ENCODE measurements around the gene DDAH1.

Gene DDAH1

GRCh38 chr1:85340427-85340826, 124.5 kb downstream of the DDAH1 start:
- H3K27ac ChIP-seq (ENCODE audit: low read depth, low read length): no peak overlapping the region

DNA sequence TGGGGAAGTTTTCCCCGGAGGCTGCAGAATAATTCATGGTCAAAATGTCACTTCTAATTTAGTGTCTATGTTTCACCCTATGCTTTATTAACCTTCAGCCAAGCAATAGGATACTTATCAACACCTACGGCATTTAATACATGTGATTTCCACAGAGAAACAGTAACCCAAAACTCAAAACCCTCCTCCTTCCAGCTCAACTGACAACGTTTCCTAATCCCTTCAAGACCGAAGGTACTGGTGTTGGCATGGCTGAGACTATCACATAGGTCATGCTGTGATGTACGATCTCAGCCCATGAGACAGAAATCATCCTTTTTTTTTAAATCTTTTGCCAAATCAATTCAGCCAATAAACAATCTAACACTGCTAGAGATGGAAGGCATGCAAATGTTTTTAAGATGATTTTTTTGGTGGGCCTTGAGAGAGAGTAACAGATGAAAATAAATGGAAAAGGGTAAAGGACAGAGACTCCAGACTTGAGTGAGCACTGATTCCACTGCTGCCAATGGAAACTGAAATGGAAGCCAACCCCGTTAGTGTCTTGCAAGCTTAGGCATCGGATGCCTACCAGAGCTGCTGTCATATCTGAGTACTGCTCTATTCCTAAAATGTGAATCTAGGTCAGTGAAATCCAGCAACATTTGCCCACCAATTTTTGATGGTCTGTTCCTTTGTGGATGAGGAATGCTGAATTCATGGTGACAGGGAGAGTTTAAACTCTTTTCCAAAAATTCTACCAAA, 125.1 kb downstream of the DDAH1 start:
- Histone ChIP-seq H3K4me2 (ENCODE audit: low read depth, low read length, poor library complexity, severe bottlenecking) (no peak overlapping the region), H3K4me3 (ENCODE audit: insufficient read depth, low read length, poor library complexity, severe bottlenecking) (no peak overlapping the region), H3K9me2 (replicated peaks; ENCODE audit: insufficient read depth, low read length) (no peaks in the 10 kb centered on the region), H3K36me3 (ENCODE audit: low read length) (no peaks in the 10 kb centered on the region), H2AFZ (ENCODE audit: low read depth, low read length, severe bottlenecking) (no peak overlapping the region), H4K20me1 (ENCODE audit: low read depth, low read length) (no peaks in the 10 kb centered on the region), H3F3A (ENCODE audit: insufficient read depth) (no peaks in the 10 kb centered on the region), H3K27ac (ENCODE audit: low read depth, low read length) (no peak overlapping the region), H3K9me3 (ENCODE audit: insufficient read depth, low read length) (no peaks in the 10 kb centered on the region), H3K79me2 (ENCODE audit: insufficient read depth, low read length) (no peaks in the 10 kb centered on the region), H3K9ac (ENCODE audit: low read length) (no peak overlapping the region), H3K27me3 (ENCODE audit: low read length) (no peaks in the 10 kb centered on the region)
- TF ChIP-seq EZH2phosphoT487 (conservative IDR thresholded peaks at IDR 0.05; ENCODE audit: low read length): no peak

More at GRCh38 chr1:85340427-85340826, 124.5 kb downstream of the DDAH1 start:
- Histone ChIP-seq H2AFZ (ENCODE audit: low read depth, low read length, severe bottlenecking) (no peak overlapping the region), H3K4me3 (ENCODE audit: insufficient read depth, low read length, poor library complexity, severe bottlenecking) (no peak overlapping the region), H4K20me1 (ENCODE audit: low read depth, low read length) (no peaks in the 10 kb centered on the region), H3K9ac (ENCODE audit: low read length) (no peak overlapping the region), H3K27me3 (ENCODE audit: low read length) (no peaks in the 10 kb centered on the region), H3K4me2 (ENCODE audit: low read depth, low read length, poor library complexity, severe bottlenecking) (no peak overlapping the region), H3K9me3 (ENCODE audit: insufficient read depth, low read length) (no peaks in the 10 kb centered on the region), H3F3A (ENCODE audit: insufficient read depth) (no peaks in the 10 kb centered on the region), H3K9me2 (replicated peaks; ENCODE audit: insufficient read depth, low read length) (no peaks in the 10 kb centered on the region), H3K79me2 (ENCODE audit: insufficient read depth, low read length) (no peaks in the 10 kb centered on the region), H3K36me3 (ENCODE audit: low read length) (no peaks in the 10 kb centered on the region)
- TF ChIP-seq EZH2phosphoT487 (conservative IDR thresholded peaks at IDR 0.05; ENCODE audit: low read length) (no peak), CTCF (IDR thresholded peaks at IDR 0.05; ENCODE audit: insufficient read depth, low read length, poor library complexity, severe bottlenecking) (no peak)

GRCh38 chr1:85339089-85339488, 125.9 kb downstream of the DDAH1 start:
- Histone ChIP-seq H3K9ac (ENCODE audit: low read length) (no peak overlapping the region), H3K9me3 (ENCODE audit: insufficient read depth, low read length) (no peaks in the 10 kb centered on the region), H4K20me1 (ENCODE audit: low read depth, low read length) (no peaks in the 10 kb centered on the region), H3K9me2 (replicated peaks; ENCODE audit: insufficient read depth, low read length) (no peaks in the 10 kb centered on the region), H3K79me2 (ENCODE audit: insufficient read depth, low read length) (no peaks in the 10 kb centered on the region), H3K4me2 (ENCODE audit: low read depth, low read length, poor library complexity, severe bottlenecking) (no peak overlapping the region), H2AFZ (ENCODE audit: low read depth, low read length, severe bottlenecking) (no peak overlapping the region), H3K27ac (ENCODE audit: low read depth, low read length) (no peak overlapping the region), H3K4me3 (ENCODE audit: insufficient read depth, low read length, poor library complexity, severe bottlenecking) (no peak overlapping the region), H3F3A (ENCODE audit: insufficient read depth) (no peaks in the 10 kb centered on the region), H3K36me3 (ENCODE audit: low read length) (no peaks in the 10 kb centered on the region), H3K27me3 (ENCODE audit: low read length) (no peaks in the 10 kb centered on the region)
- no peak for TF ChIP-seq EZH2phosphoT487 (conservative IDR thresholded peaks at IDR 0.05; ENCODE audit: low read length)
- TF ChIP-seq CTCF (IDR thresholded peaks at IDR 0.05; ENCODE audit: insufficient read depth, low read length, poor library complexity, severe bottlenecking): no peak

- Histone ChIP-seq H2AFZ (ENCODE audit: low read depth, low read length, severe bottlenecking) (no peak overlapping the region), H4K20me1 (ENCODE audit: low read depth, low read length) (no peaks in the 10 kb centered on the region), H3K27ac (ENCODE audit: low read depth, low read length) (no peak overlapping the region), H3K9me3 (ENCODE audit: insufficient read depth, low read length) (no peaks in the 10 kb centered on the region), H3K9ac (ENCODE audit: low read length) (no peak overlapping the region), H3K36me3 (ENCODE audit: low read length) (no peaks in the 10 kb centered on the region), H3K4me3 (ENCODE audit: insufficient read depth, low read length, poor library complexity, severe bottlenecking) (no peak overlapping the region), H3F3A (ENCODE audit: insufficient read depth) (no peaks in the 10 kb centered on the region), H3K79me2 (ENCODE audit: insufficient read depth, low read length) (no peaks in the 10 kb centered on the region), H3K27me3 (ENCODE audit: low read length) (no peaks in the 10 kb centered on the region), H3K4me2 (ENCODE audit: low read depth, low read length, poor library complexity, severe bottlenecking) (no peak overlapping the region), H3K9me2 (replicated peaks; ENCODE audit: insufficient read depth, low read length) (no peaks in the 10 kb centered on the region)
- TF ChIP-seq CTCF (IDR thresholded peaks at IDR 0.05; ENCODE audit: insufficient read depth, low read length, poor library complexity, severe bottlenecking) (no peak), EZH2phosphoT487 (conservative IDR thresholded peaks at IDR 0.05; ENCODE audit: low read length) (no peak)
These were observed 130.0 kb downstream of the DDAH1 start for GRCh38 chr1:85334962-85335361.

All from SU-DHL-6 (cell line).